ENCODE data around the gene PARN. TPM values are rescaled to one million over a fixed set of nuclear protein-coding genes. Genes with fewer than 3 reads are reported as not detected.

Gene PARN
- total RNA-seq, 2 experiments from 2014 or later, result 27.4 to 28.2 TPM

DNA sequence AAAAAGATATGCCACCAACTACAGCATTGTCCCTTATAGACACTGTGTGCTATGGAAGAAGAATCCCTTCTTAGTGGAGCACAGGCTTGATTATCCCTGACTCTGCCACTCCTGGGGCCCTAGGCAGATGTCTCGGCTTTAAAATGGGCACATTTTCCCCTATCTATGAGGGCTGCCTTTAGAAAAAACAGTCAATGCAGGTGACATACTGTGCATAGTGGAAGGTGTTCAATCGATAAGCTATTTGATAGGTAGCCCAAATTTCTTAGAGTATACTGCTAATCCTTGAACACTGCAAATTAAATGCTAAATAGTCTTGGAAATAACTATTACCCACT is 64.4 kb downstream of the PARN start:
- ChIA-PET CTCF (no interaction called here), POLR2A (no interaction called here)
- Histone ChIP-seq H3K36me3 (ENCODE audit: insufficient read depth, low read length) (peaks cover 12% of the 10 kb centered on the region), H3K4me1 (ENCODE audit: insufficient read depth, low read length) (peaks cover 4% of the 10 kb centered on the region), H3K27me3 (ENCODE audit: control insufficient read depth in 1 of 2, insufficient read depth in 2 of 2, low read length in 2 of 2) (no peaks in the 10 kb centered on the region), H3K9me3 (ENCODE audit: control insufficient read depth in 1 of 2, insufficient read depth in 1 of 2, low read length in 2 of 2) (no peaks in the 10 kb centered on the region), H3K4me3 (ENCODE audit: low read length) (no peak overlapping the region), H3K27ac (ENCODE audit: low read depth in 1 of 2, low read length in 2 of 2) (no peak overlapping the region)
- peaks cover 36% of the 10 kb centered on the region for H3K4me1 Mint-ChIP-seq (ENCODE audit: low read depth)
- no peak overlapping the region for H3K27ac Mint-ChIP-seq
- intact Hi-C loops (cut with DNase I, micrococcal nuclease), result no loop called here
- ATAC-seq (ENCODE audit: poor library complexity) (no peak), DNase-seq (no peak)
- no peaks in the 10 kb centered on the region for H3K9me3 Mint-ChIP-seq
- no peaks in the 10 kb centered on the region for H3K27me3 Mint-ChIP-seq
- H3K36me3 Mint-ChIP-seq (ENCODE audit: low read depth), result peaks cover 30% of the 10 kb centered on the region
- TF ChIP-seq, protein P1, sequence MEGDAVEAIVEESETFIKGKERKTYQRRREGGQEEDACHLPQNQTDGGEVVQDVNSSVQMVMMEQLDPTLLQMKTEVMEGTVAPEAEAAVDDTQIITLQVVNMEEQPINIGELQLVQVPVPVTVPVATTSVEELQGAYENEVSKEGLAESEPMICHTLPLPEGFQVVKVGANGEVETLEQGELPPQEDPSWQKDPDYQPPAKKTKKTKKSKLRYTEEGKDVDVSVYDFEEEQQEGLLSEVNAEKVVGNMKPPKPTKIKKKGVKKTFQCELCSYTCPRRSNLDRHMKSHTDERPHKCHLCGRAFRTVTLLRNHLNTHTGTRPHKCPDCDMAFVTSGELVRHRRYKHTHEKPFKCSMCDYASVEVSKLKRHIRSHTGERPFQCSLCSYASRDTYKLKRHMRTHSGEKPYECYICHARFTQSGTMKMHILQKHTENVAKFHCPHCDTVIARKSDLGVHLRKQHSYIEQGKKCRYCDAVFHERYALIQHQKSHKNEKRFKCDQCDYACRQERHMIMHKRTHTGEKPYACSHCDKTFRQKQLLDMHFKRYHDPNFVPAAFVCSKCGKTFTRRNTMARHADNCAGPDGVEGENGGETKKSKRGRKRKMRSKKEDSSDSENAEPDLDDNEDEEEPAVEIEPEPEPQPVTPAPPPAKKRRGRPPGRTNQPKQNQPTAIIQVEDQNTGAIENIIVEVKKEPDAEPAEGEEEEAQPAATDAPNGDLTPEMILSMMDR (IDR thresholded peaks at IDR 0.05), result no peak
- no peak overlapping the region for H3K4me3 Mint-ChIP-seq

DNA sequence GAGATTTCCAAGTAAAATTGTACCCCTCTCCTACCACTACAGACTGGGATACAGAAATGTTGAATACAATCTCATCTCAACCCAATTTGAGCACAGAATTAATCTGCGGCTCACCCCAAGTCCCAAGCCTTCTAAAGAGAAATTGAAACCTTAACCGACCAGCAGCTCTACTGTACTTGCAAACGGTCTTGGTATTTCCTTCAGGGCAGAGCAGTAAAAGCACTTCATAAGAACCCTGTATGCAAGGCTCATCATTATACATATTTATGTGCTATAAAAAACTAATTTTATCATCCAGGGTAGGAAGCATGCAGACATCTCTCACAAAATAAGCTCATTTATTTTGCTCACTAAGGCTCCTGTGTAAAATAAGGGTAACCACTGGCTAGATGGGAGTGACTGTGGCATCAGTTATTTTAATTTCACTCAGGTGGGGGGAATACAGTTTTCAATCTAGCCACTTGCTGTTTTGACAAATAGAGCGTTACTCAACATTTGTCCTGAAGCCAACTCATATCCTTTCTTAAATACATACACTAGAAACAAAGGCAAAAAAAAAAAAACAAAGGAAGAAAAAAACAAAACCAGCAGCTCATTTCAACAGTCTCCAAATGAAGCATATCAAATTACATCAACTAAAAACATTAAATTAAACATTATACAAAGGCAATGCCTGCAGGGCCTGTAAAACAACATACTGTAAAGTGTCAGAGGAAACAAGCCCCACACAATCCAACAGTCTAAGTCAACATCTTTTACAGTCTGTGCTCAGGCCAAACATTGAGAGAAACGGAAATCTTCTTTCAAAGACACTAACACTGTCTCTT is 65.0 kb downstream of the PARN start:
- no peak overlapping the region for H3K4me3 ChIP-seq (ENCODE audit: low read length)
- no peaks in the 10 kb centered on the region for H3K27me3 ChIP-seq (ENCODE audit: control insufficient read depth in 1 of 2, insufficient read depth in 2 of 2, low read length in 2 of 2)
- POLR2A ChIA-PET, result no interaction called here
- Mint-ChIP-seq H3K36me3 (ENCODE audit: low read depth) (peaks cover 36% of the 10 kb centered on the region), H3K4me3 (peak overlapping the region; percentile 40), H3K27ac (peak overlapping the region; percentile 48), H3K27me3 (no peaks in the 10 kb centered on the region), H3K9me3 (no peaks in the 10 kb centered on the region), H3K4me1 (ENCODE audit: low read depth) (peaks cover 36% of the 10 kb centered on the region)
- TF ChIP-seq, protein P1 (IDR thresholded peaks at IDR 0.05), result no peak
- no peaks in the 10 kb centered on the region for H3K9me3 ChIP-seq (ENCODE audit: control insufficient read depth in 1 of 2, insufficient read depth in 1 of 2, low read length in 2 of 2)
- peaks cover 15% of the 10 kb centered on the region for H3K36me3 ChIP-seq (ENCODE audit: insufficient read depth, low read length)
- intact Hi-C loops (cut with DNase I, micrococcal nuclease), result no loop called here
- ATAC-seq (ENCODE audit: poor library complexity) (no peak), DNase-seq (no peak)
- CTCF ChIA-PET, result no interaction called here
- H3K27ac ChIP-seq (ENCODE audit: low read depth in 1 of 2, low read length in 2 of 2), result no peak overlapping the region
- peaks cover 4% of the 10 kb centered on the region for H3K4me1 ChIP-seq (ENCODE audit: insufficient read depth, low read length)

DNA sequence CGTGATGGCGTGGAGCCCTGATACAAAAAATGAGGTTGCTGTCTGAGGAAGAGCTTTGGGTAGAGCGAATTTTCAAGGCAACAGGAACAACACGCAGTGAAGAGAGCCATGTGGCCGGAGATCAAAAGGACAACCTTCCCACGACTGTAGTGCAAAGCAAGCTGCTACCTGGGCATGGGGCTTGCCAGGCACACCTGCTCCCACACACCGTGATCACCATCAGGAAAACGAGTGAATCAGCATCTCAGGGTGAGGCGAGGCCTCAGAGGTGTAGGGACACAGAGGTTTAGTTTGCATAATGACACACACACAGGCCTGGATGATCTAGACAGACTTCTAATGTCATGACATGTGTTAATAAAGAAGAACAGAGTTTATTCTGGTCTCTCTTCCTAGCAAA is 65.7 kb downstream of the PARN start:
- TF ChIP-seq, protein P1 (IDR thresholded peaks at IDR 0.05), result no peak
- POLR2A ChIA-PET, result no interaction called here
- no peaks in the 10 kb centered on the region for H3K9me3 Mint-ChIP-seq
- H3K4me3 Mint-ChIP-seq, result no peak overlapping the region
- CTCF ChIA-PET, result no interaction called here
- Histone ChIP-seq H3K36me3 (ENCODE audit: insufficient read depth, low read length) (peaks cover 15% of the 10 kb centered on the region), H3K4me1 (ENCODE audit: insufficient read depth, low read length) (peaks cover 4% of the 10 kb centered on the region), H3K9me3 (ENCODE audit: control insufficient read depth in 1 of 2, insufficient read depth in 1 of 2, low read length in 2 of 2) (no peaks in the 10 kb centered on the region), H3K27me3 (ENCODE audit: control insufficient read depth in 1 of 2, insufficient read depth in 2 of 2, low read length in 2 of 2) (no peaks in the 10 kb centered on the region), H3K4me3 (ENCODE audit: low read length) (no peak overlapping the region), H3K27ac (ENCODE audit: low read depth in 1 of 2, low read length in 2 of 2) (no peak overlapping the region)
- peak overlapping the region; percentile 48 for H3K27ac Mint-ChIP-seq
- ATAC-seq (ENCODE audit: poor library complexity), result no peak
- peaks cover 36% of the 10 kb centered on the region for H3K4me1 Mint-ChIP-seq (ENCODE audit: low read depth)
- DNase-seq, result no peak
- H3K36me3 Mint-ChIP-seq (ENCODE audit: low read depth), result peaks cover 43% of the 10 kb centered on the region
- intact Hi-C loops (cut with DNase I, micrococcal nuclease), result no loop called here
- H3K27me3 Mint-ChIP-seq, result no peaks in the 10 kb centered on the region

Measured in CD4-positive, alpha-beta T cell (primary cell).